DOHH2 (cell line): ENCODE results near the gene SPAAR.

Experiments
- H3F3A ChIP-seq: fragments of 200-600 bp; sonication (generic), shearing (Covaris generic); 2 replicates; pipeline ENCODE4 v1.6.0; 2016; ENCODE audit warnings: antibody characterized with exemption, mild to moderate bottlenecking; ENCODE audit not compliant: control insufficient read depth, insufficient read depth
- H3K27ac ChIP-seq: fragments of 200-600 bp; sonication (generic); 2 replicates; pipeline ENCODE4 v1.5.1; 2014; ENCODE audit warnings: low read depth, mild to moderate bottlenecking, low read length, moderate library complexity
- H3K27me3 ChIP-seq: fragments of 200-600 bp; sonication (generic); 2 replicates; pipeline ENCODE4 v1.6.1; 2014; ENCODE audit warnings: mild to moderate bottlenecking, low read length, mixed read lengths; ENCODE audit not compliant: control insufficient read depth
- H3K36me3 ChIP-seq: fragments of 200-600 bp; sonication (generic); 2 replicates; pipeline ENCODE4 v1.6.1; 2014; ENCODE audit warnings: mild to moderate bottlenecking, low read length, moderate library complexity, mixed read lengths; ENCODE audit not compliant: control insufficient read depth
- H3K4me1 ChIP-seq: fragments of 200-600 bp; sonication (generic); 2 replicates; pipeline ENCODE4 v1.6.1; 2014; ENCODE audit warnings: mild to moderate bottlenecking, low read length, mixed read lengths; ENCODE audit not compliant: control insufficient read depth
- H3K4me2 ChIP-seq: fragments of 200-600 bp; sonication (generic); 2 replicates; pipeline ENCODE4 v1.6.0; 2014; ENCODE audit warnings: mild to moderate bottlenecking, low read length, moderate library complexity
- H3K4me3 ChIP-seq: fragments of 200-600 bp; sonication (generic); 2 replicates; pipeline ENCODE4 v1.5.1; 2014; ENCODE audit warnings: mild to moderate bottlenecking, low read length, mixed read lengths
- H3K79me2 ChIP-seq: fragments of 200-600 bp; sonication (generic); 2 replicates; pipeline ENCODE4 v1.6.1; 2014; ENCODE audit warnings: mild to moderate bottlenecking, low read length, mixed read lengths; ENCODE audit not compliant: control insufficient read depth
- H3K9me2 ChIP-seq: fragments of 200-600 bp; sonication (generic); replicated peaks from 2 replicates; pipeline ENCODE4 v1.6.1; 2014; ENCODE audit warnings: mild to moderate bottlenecking, low read length, mixed read lengths; ENCODE audit not compliant: control insufficient read depth
- H3K9me3 ChIP-seq: fragments of 200-600 bp; sonication (generic); 2 replicates; pipeline ENCODE4 v1.6.1; 2014; ENCODE audit warnings: antibody characterized with exemption, low read length, mixed read lengths; ENCODE audit not compliant: control insufficient read depth, insufficient read depth
- H4K20me1 ChIP-seq: fragments of 200-600 bp; sonication (generic); 2 replicates; pipeline ENCODE4 v1.6.0; 2014; ENCODE audit warnings: low read depth, mild to moderate bottlenecking, antibody characterized with exemption, low read length, moderate library complexity; ENCODE audit not compliant: control insufficient read depth, insufficient read depth
- CTCF ChIP-seq: fragments of 200-600 bp; sonication (generic); IDR thresholded peaks from one replicate; pipeline ENCODE4 v1.5.1; 2014; ENCODE audit warnings: antibody characterized with exemption, mild to moderate bottlenecking, low read depth, low read length; ENCODE audit not compliant: poor library complexity, severe bottlenecking
- EZH2phosphoT487 ChIP-seq: fragments of 200-600 bp; sonication (generic); IDR thresholded peaks from 2 replicates; pipeline ENCODE4 v1.6.1; 2017; ENCODE audit warnings: borderline replicate concordance, mild to moderate bottlenecking, antibody characterized with exemption, low read length, moderate library complexity, mixed read lengths

The SPAAR gene

GRCh38 chr9:35905051-35905781, 4.1 kb upstream of the SPAAR start:
- H3K9me3 ChIP-seq = no peaks in the 10 kb centered on the region
- H3K9me2 ChIP-seq = no peaks in the 10 kb centered on the region
- no peaks in the 10 kb centered on the region for H4K20me1 ChIP-seq
- H3K36me3 ChIP-seq = no peaks in the 10 kb centered on the region
- peaks cover 21% of the 10 kb centered on the region for H3K27me3 ChIP-seq
- no peak overlapping the region for H3K4me2 ChIP-seq
- no peaks in the 10 kb centered on the region for H3F3A ChIP-seq
- H3K4me1 ChIP-seq = peaks cover 6% of the 10 kb centered on the region
- H3K27ac ChIP-seq = no peak overlapping the region
- H3K79me2 ChIP-seq = no peaks in the 10 kb centered on the region
- no peak overlapping the region for H3K4me3 ChIP-seq
- TF ChIP-seq CTCF = no peak
- no peak for TF ChIP-seq EZH2phosphoT487

GRCh38 chr9:35905912-35906679, 3.2 kb upstream of the SPAAR start, which contains the start of gene HRCT1:
TSS of gene HRCT1 (plus strand) at chr9:35906202. CDS start at chr9:35906288, 86 bp downstream.
- H3K4me3 ChIP-seq = no peak within 1 kb of the TSS
- H4K20me1 ChIP-seq = no peaks in the 10 kb centered on the region
- no peaks in the 10 kb centered on the region for H3K9me2 ChIP-seq
- H3K79me2 ChIP-seq = no peaks in the 10 kb centered on the region
- no peak within 1 kb of the TSS for H3K4me2 ChIP-seq
- no peaks in the 10 kb centered on the region for H3K9me3 ChIP-seq
- no peaks in the 10 kb centered on the region for H3K36me3 ChIP-seq
- H3K27me3 ChIP-seq = peaks cover 21% of the 10 kb centered on the region
- peaks cover 6% of the 10 kb centered on the region for H3K4me1 ChIP-seq
- no peak within 1 kb of the TSS for H3K27ac ChIP-seq
- H3F3A ChIP-seq = no peaks in the 10 kb centered on the region
- TF ChIP-seq EZH2phosphoT487 = no peak
- no peak for TF ChIP-seq CTCF

GRCh38 chr9:35906923-35907699, 2.2 kb upstream of the SPAAR start:
- Histone ChIP-seq H3K4me3 (no peak overlapping the region), H3K27ac (no peak overlapping the region), H3K9me2 (no peaks in the 10 kb centered on the region), H3K4me2 (no peak overlapping the region), H3K27me3 (peaks cover 21% of the 10 kb centered on the region), H3F3A (no peaks in the 10 kb centered on the region), H3K36me3 (no peaks in the 10 kb centered on the region), H3K9me3 (no peaks in the 10 kb centered on the region), H3K4me1 (peaks cover 6% of the 10 kb centered on the region), H3K79me2 (no peaks in the 10 kb centered on the region), H4K20me1 (no peaks in the 10 kb centered on the region)
- TF ChIP-seq EZH2phosphoT487 (no peak), CTCF (no peak)
